Calu3 (cell line): ENCODE results near the gene IKBKG. TPM values are rescaled to one million over a fixed set of nuclear protein-coding genes. Genes with fewer than 3 reads are reported as not detected.

Experiments
- BruUV-seq: library from RNA; stranded (reverse); fragments of 400-500 nt; replicated peaks from 2 replicates; lab custom pipeline; 2021; lab: Mats Ljungman, UMichigan
- CTCF ChIA-PET: fragments of 300-600 bp; sonication (Branson Sonifier 250); formaldehyde crosslinking; loops from one replicate; lab custom pipeline; 2022; ENCODE audit warnings: antibody characterized with exemption; lab: Charles Lee
- DNase-seq: peaks from one replicate; pipeline ENCODE4 v3.0.0; 2022
- H3K27ac Mint-ChIP-seq: one replicate; pipeline ENCODE4 v1.8.0; 2022; ENCODE audit warnings: mixed read lengths; ENCODE audit not compliant: unreplicated experiment
- H3K27me3 Mint-ChIP-seq: one replicate; pipeline ENCODE4 v1.8.0; 2022; ENCODE audit warnings: mixed read lengths; ENCODE audit not compliant: unreplicated experiment
- H3K36me3 Mint-ChIP-seq: one replicate; pipeline ENCODE4 v1.8.0; 2022; ENCODE audit warnings: mild to moderate bottlenecking, moderate library complexity, mixed read lengths; ENCODE audit not compliant: insufficient read depth, unreplicated experiment
- H3K4me1 Mint-ChIP-seq: one replicate; pipeline ENCODE4 v1.8.0; 2022; ENCODE audit warnings: mild to moderate bottlenecking, low read depth, mixed read lengths; ENCODE audit not compliant: unreplicated experiment
- H3K4me3 Mint-ChIP-seq: one replicate; pipeline ENCODE4 v1.8.0; 2022; ENCODE audit warnings: mild to moderate bottlenecking, low read depth, moderate library complexity, mixed read lengths; ENCODE audit not compliant: unreplicated experiment
- H3K9me3 Mint-ChIP-seq: one replicate; pipeline ENCODE4 v1.8.0; 2022; ENCODE audit warnings: low read depth, mixed read lengths; ENCODE audit not compliant: unreplicated experiment
- CTCF ChIP-seq: fragments of 200-600 bp; IDR thresholded peaks from one replicate; pipeline ENCODE4 v1.8.0; 2022; ENCODE audit warnings: antibody characterized with exemption; ENCODE audit not compliant: unreplicated experiment
- intact Hi-C: fragments of 100-400 bp; cut with micrococcal nuclease; formaldehyde crosslinking; loops from one replicate; pipeline ENCODE4 v1.10.0; 2022; ENCODE audit not compliant: unreplicated experiment
- total RNA-seq: library from RNA; stranded (reverse); gene quantifications from 2 replicates; pipeline ENCODE4 v1.2.3, GENCODE V29; 2022

The IKBKG gene
- total RNA-seq, 1 experiment from 2014 or later, result 39.9 TPM

- CTCF ChIA-PET, result no interaction called here
- Mint-ChIP-seq H3K4me1 (peaks cover 6% of the 10 kb centered on the region), H3K27me3 (no peaks in the 10 kb centered on the region), H3K36me3 (peaks cover 28% of the 10 kb centered on the region), H3K9me3 (no peaks in the 10 kb centered on the region), H3K27ac (peak overlapping the region; percentile 77), H3K4me3 (peak overlapping the region; percentile 81)
- DNase-seq, result no peak
- BruUV-seq, result TSS peak; percentile 50
- no peak for TF ChIP-seq CTCF
- intact Hi-C loops, result no loop called here
These were observed 32.1 kb upstream of the IKBKG start for GRCh38 chrX:154515090-154515965.

GRCh38 chrX:154515966-154516655, 31.3 kb upstream of the IKBKG start, which contains the start of gene FAM3A:
Gene FAM3A (minus strand): TSS chrX:154516232. CDS start chrX:154515772, 460 bp downstream.
- Mint-ChIP-seq H3K4me1 (peaks cover 6% of the 10 kb centered on the region), H3K9me3 (no peaks in the 10 kb centered on the region), H3K27ac (peak within 1 kb of the TSS; percentile 77), H3K27me3 (no peaks in the 10 kb centered on the region), H3K4me3 (peak within 1 kb of the TSS; percentile 81), H3K36me3 (peaks cover 22% of the 10 kb centered on the region)
- intact Hi-C loops, result no loop called here
- CTCF ChIA-PET, result no interaction called here
- DNase-seq, result peak; percentile 95
- no TSS peak for BruUV-seq
- no peak for TF ChIP-seq CTCF

- no TSS peak for BruUV-seq
- H3K36me3 Mint-ChIP-seq, result peaks cover 22% of the 10 kb centered on the region
- no peak for DNase-seq
- intact Hi-C loops, result no loop called here
- TF ChIP-seq CTCF, result no peak
- peak overlapping the region; percentile 81 for H3K4me3 Mint-ChIP-seq
- H3K27ac Mint-ChIP-seq, result no peak overlapping the region
- H3K27me3 Mint-ChIP-seq, result no peaks in the 10 kb centered on the region
- CTCF ChIA-PET, result interaction anchor here (0.8 kb wide), 1 partner anchor 31 kb away, joined by 3 read pairs; the partner anchor contains the start of gene UBL4A
- H3K9me3 Mint-ChIP-seq, result no peaks in the 10 kb centered on the region
- H3K4me1 Mint-ChIP-seq, result peaks cover 6% of the 10 kb centered on the region
These were observed 30.7 kb upstream of the IKBKG start for GRCh38 chrX:154516656-154517100.

- Mint-ChIP-seq H3K9me3 (no peaks in the 10 kb centered on the region), H3K27me3 (no peaks in the 10 kb centered on the region), H3K4me3 (peak overlapping the region; percentile 81), H3K36me3 (peaks cover 22% of the 10 kb centered on the region), H3K27ac (no peak overlapping the region), H3K4me1 (peaks cover 6% of the 10 kb centered on the region)
- no TSS peak for BruUV-seq
- CTCF ChIA-PET, result interaction anchor here (0.8 kb wide), 1 partner anchor 31 kb away, joined by 3 read pairs; the partner anchor contains the start of gene UBL4A
- intact Hi-C loops, result no loop called here
- no peak for TF ChIP-seq CTCF
- DNase-seq, result no peak
These were observed 30.2 kb upstream of the IKBKG start for GRCh38 chrX:154517101-154517781.
